SK-N-SH treated with all-trans-retinoic acid at 6 μM for 48 hours (cell line): Measurements from ENCODE around the gene DLG2.
"Not testable (repeated sequence)": the region's sequence is repeated elsewhere in the genome, so short reads cannot be mapped to it uniquely, and the experiment has no call there.

ENCODE experiments used
- ATAC-seq: fragments of 200-7000 bp; cut with Tn5 transposase; 3 replicates; pipeline ENCODE4 v1.9.1; 2020; ENCODE audit warnings: mild to moderate bottlenecking, moderate library complexity
- ARNTL ChIP-seq: fragments of 450-650 bp; formaldehyde crosslinking; IDR thresholded peaks from 2 replicates; pipeline ENCODE4 v1.5.0; 2020; ENCODE audit warnings: low read depth, mild to moderate bottlenecking, moderate library complexity, borderline replicate concordance
- CSDC2 ChIP-seq: fragments of 250-450 bp; sonication (Bioruptor Pico); IDR thresholded peaks from 2 replicates; pipeline ENCODE4 v1.5.0; 2020; ENCODE audit warnings: mild to moderate bottlenecking, moderate library complexity
- ESRRG ChIP-seq: fragments of 250-450 bp; sonication (Bioruptor Pico); IDR thresholded peaks from 2 replicates; pipeline ENCODE4 v1.6.1; 2021; ENCODE audit warnings: mild to moderate bottlenecking
- GLIS3 ChIP-seq: fragments of 250-450 bp; sonication (Bioruptor Pico); IDR thresholded peaks from 2 replicates; pipeline ENCODE4 v1.5.0; 2020; ENCODE audit warnings: mild to moderate bottlenecking, moderate library complexity
- ISL1 ChIP-seq: fragments of 250-450 bp; sonication (Bioruptor Pico); IDR thresholded peaks from 2 replicates; pipeline ENCODE4 v2.1.2; 2022; ENCODE audit warnings: mild to moderate bottlenecking, moderate library complexity
- OSR1 ChIP-seq: fragments of 250-450 bp; sonication (Bioruptor Pico); IDR thresholded peaks from 2 replicates; pipeline ENCODE4 v1.8.0; 2022; ENCODE audit warnings: moderate library complexity, mild to moderate bottlenecking, inconsistent platforms
- PPARA ChIP-seq: fragments of 250-450 bp; sonication (Bioruptor Pico); IDR thresholded peaks from 2 replicates; pipeline ENCODE4 v1.5.0; 2020; ENCODE audit warnings: mild to moderate bottlenecking, borderline replicate concordance
- RARB ChIP-seq: fragments of 250-450 bp; sonication (Bioruptor Pico); IDR thresholded peaks from 2 replicates; pipeline ENCODE4 v1.8.0; 2021; ENCODE audit warnings: mild to moderate bottlenecking, moderate library complexity
- TCF4 ChIP-seq: fragments of 250-450 bp; sonication (Bioruptor Pico); IDR thresholded peaks from 2 replicates; pipeline ENCODE4 v1.8.0; 2021; ENCODE audit warnings: mild to moderate bottlenecking, moderate library complexity, borderline replicate concordance
- TOX ChIP-seq: fragments of 250-450 bp; sonication (Bioruptor Pico); IDR thresholded peaks from 2 replicates; pipeline ENCODE4 v1.8.0; 2021; ENCODE audit warnings: mild to moderate bottlenecking, moderate library complexity, borderline replicate concordance
- ZC3H10 ChIP-seq: fragments of 250-450 bp; sonication (Bioruptor Pico); IDR thresholded peaks from 2 replicates; pipeline ENCODE4 v1.5.1; 2021; ENCODE audit warnings: mild to moderate bottlenecking, moderate library complexity
- ZFP3 ChIP-seq: fragments of 250-450 bp; sonication (Bioruptor Pico); IDR thresholded peaks from 2 replicates; pipeline ENCODE4 v1.5.0; 2020; ENCODE audit warnings: mild to moderate bottlenecking, moderate library complexity
- ZFP30 ChIP-seq: fragments of 450-650 bp; formaldehyde crosslinking; IDR thresholded peaks from 2 replicates; pipeline ENCODE4 v1.5.0; 2022; ENCODE audit warnings: mild to moderate bottlenecking, moderate library complexity
- ZNF565 ChIP-seq: fragments of 450-650 bp; formaldehyde crosslinking; conservative IDR thresholded peaks from 2 replicates; pipeline ENCODE4 v1.5.0; 2020; ENCODE audit warnings: low read depth, mild to moderate bottlenecking, moderate library complexity
- ZNF70 ChIP-seq: fragments of 450-650 bp; formaldehyde crosslinking; IDR thresholded peaks from 2 replicates; pipeline ENCODE4 v1.5.0; 2020; ENCODE audit warnings: mild to moderate bottlenecking, moderate library complexity
- ZNF8 ChIP-seq: fragments of 450-650 bp; formaldehyde crosslinking; IDR thresholded peaks from 2 replicates; pipeline ENCODE4 v1.5.0; 2020; ENCODE audit warnings: mild to moderate bottlenecking, moderate library complexity
- TF ChIP-seq, protein P1 (sequence below): fragments of 250-450 bp; sonication (Bioruptor Pico); IDR thresholded peaks from 2 replicates; pipeline ENCODE4 v1.8.0; 2021; ENCODE audit warnings: low read depth, mild to moderate bottlenecking, moderate library complexity, borderline replicate concordance
- TF ChIP-seq, protein P2 (sequence below): fragments of 250-450 bp; sonication (Bioruptor Pico); IDR thresholded peaks from 2 replicates; pipeline ENCODE4 v1.5.1; 2020; ENCODE audit warnings: low read depth, mild to moderate bottlenecking, moderate library complexity
- TF ChIP-seq, protein P3 (sequence below): fragments of 250-450 bp; sonication (Bioruptor Pico); IDR thresholded peaks from 2 replicates; pipeline ENCODE4 v1.5.1; 2021; ENCODE audit warnings: mild to moderate bottlenecking, moderate library complexity
- TF ChIP-seq, protein P4 (sequence below): fragments of 250-450 bp; sonication (Bioruptor Pico); IDR thresholded peaks from 2 replicates; pipeline ENCODE4 v1.5.0; 2020; ENCODE audit warnings: mild to moderate bottlenecking, moderate library complexity
- TF ChIP-seq, protein P5 (sequence below): fragments of 250-450 bp; sonication (Bioruptor Pico); IDR thresholded peaks from 2 replicates; pipeline ENCODE4 v1.8.0; 2020; ENCODE audit warnings: mild to moderate bottlenecking, moderate library complexity, borderline replicate concordance

The DLG2 gene

DNA sequence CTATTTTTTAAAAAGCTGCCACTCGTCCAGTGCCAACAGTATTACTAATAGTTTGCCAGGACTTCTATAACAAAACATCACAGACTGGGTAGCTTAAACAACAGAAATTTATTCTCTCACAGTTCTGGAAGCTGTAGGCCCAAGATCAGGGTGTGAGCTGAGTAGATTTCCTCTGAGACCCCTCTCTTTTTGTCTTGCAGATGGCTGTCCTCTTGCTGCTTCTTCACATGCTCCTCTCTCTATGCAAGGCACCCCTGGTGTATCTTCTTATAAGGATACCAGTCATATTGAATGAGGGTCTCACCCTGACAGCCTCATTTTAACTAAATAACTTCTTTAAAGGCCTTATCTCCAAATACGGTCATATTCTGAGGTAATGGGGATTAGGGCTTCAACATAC, 390.9 kb downstream of the DLG2 start:
- no peak for ATAC-seq
- TF ChIP-seq OSR1 (CRISPR knock-in tag) (no peak), ARNTL (CRISPR knock-in tag) (no peak), ISL1 (CRISPR knock-in tag) (no peak), ZFP30 (no peak)
- TF ChIP-seq, protein P1, sequence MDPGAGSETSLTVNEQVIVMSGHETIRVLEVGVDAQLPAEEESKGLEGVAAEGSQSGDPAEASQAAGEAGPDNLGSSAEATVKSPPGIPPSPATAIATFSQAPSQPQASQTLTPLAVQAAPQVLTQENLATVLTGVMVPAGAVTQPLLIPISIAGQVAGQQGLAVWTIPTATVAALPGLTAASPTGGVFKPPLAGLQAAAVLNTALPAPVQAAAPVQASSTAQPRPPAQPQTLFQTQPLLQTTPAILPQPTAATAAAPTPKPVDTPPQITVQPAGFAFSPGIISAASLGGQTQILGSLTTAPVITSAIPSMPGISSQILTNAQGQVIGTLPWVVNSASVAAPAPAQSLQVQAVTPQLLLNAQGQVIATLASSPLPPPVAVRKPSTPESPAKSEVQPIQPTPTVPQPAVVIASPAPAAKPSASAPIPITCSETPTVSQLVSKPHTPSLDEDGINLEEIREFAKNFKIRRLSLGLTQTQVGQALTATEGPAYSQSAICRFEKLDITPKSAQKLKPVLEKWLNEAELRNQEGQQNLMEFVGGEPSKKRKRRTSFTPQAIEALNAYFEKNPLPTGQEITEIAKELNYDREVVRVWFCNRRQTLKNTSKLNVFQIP: no peak

DNA sequence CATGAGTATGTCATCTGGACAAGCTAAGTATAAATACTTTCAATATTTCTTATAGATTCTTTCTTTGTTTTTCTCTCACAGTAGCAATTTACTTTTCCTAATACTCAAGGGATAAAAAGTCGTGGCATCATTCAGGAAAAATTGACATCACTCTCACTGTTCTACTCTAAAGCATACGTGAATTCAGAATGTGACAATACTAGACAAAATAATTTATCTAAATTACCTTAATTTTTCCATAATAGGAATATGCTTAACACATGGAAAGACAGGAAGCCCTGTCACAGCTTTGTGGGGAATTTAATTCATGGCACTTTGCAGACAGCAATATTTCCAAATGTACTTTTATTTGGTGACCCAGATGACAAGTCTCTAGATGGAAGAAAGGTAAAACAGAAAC, 394.6 kb downstream of the DLG2 start:
- TF ChIP-seq TCF4 (CRISPR knock-in tag) (no peak), PPARA (CRISPR knock-in tag) (no peak)
- TF ChIP-seq, all 23 proteins: peak for 0
- ATAC-seq: no peak

DNA sequence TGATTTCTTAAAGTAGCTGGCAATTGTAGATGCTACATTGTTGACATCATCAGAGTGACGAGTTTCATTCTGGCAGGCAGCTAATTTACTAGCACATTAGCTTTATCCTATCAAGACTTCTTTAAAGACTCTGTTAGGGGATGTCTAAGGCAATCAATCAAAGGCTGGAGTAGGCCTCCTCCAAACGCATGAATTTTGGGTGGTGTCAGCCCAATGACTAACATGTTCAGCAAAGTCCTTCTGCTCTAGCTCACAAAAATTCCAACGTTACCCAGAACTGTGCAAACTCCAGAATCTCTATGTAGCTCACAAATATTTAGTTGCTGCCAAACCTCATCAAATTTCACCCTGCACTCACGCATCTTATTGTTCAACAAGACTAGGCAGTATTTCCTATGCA, 395.6 kb downstream of the DLG2 start:
- ATAC-seq: no peak
- TF ChIP-seq ESRRG (CRISPR knock-in tag) (no peak), ARNTL (CRISPR knock-in tag) (no peak), CSDC2 (CRISPR knock-in tag) (no peak), RARB (CRISPR knock-in tag) (no peak), ZC3H10 (no peak), ZNF70 (CRISPR knock-in tag) (no peak), GLIS3 (CRISPR knock-in tag) (no peak), ZFP30 (no peak), ZNF8 (CRISPR knock-in tag) (no peak), OSR1 (CRISPR knock-in tag) (no peak), TOX (CRISPR knock-in tag) (no peak), ISL1 (CRISPR knock-in tag) (no peak), PPARA (CRISPR knock-in tag) (no peak), ZNF565 (CRISPR knock-in tag) (no peak), ZFP3 (CRISPR knock-in tag) (no peak)
- TF ChIP-seq, protein P2, sequence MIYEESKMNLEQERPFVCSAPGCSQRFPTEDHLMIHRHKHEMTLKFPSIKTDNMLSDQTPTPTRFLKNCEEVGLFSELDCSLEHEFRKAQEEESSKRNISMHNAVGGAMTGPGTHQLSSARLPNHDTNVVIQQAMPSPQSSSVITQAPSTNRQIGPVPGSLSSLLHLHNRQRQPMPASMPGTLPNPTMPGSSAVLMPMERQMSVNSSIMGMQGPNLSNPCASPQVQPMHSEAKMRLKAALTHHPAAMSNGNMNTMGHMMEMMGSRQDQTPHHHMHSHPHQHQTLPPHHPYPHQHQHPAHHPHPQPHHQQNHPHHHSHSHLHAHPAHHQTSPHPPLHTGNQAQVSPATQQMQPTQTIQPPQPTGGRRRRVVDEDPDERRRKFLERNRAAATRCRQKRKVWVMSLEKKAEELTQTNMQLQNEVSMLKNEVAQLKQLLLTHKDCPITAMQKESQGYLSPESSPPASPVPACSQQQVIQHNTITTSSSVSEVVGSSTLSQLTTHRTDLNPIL (CRISPR knock-in tag): no peak
- TF ChIP-seq, protein P3, sequence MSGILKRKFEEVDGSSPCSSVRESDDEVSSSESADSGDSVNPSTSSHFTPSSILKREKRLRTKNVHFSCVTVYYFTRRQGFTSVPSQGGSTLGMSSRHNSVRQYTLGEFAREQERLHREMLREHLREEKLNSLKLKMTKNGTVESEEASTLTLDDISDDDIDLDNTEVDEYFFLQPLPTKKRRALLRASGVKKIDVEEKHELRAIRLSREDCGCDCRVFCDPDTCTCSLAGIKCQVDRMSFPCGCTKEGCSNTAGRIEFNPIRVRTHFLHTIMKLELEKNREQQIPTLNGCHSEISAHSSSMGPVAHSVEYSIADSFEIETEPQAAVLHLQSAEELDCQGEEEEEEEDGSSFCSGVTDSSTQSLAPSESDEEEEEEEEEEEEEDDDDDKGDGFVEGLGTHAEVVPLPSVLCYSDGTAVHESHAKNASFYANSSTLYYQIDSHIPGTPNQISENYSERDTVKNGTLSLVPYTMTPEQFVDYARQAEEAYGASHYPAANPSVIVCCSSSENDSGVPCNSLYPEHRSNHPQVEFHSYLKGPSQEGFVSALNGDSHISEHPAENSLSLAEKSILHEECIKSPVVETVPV (CRISPR knock-in tag): no peak
- TF ChIP-seq, protein P1: no peak
- TF ChIP-seq, protein P4, sequence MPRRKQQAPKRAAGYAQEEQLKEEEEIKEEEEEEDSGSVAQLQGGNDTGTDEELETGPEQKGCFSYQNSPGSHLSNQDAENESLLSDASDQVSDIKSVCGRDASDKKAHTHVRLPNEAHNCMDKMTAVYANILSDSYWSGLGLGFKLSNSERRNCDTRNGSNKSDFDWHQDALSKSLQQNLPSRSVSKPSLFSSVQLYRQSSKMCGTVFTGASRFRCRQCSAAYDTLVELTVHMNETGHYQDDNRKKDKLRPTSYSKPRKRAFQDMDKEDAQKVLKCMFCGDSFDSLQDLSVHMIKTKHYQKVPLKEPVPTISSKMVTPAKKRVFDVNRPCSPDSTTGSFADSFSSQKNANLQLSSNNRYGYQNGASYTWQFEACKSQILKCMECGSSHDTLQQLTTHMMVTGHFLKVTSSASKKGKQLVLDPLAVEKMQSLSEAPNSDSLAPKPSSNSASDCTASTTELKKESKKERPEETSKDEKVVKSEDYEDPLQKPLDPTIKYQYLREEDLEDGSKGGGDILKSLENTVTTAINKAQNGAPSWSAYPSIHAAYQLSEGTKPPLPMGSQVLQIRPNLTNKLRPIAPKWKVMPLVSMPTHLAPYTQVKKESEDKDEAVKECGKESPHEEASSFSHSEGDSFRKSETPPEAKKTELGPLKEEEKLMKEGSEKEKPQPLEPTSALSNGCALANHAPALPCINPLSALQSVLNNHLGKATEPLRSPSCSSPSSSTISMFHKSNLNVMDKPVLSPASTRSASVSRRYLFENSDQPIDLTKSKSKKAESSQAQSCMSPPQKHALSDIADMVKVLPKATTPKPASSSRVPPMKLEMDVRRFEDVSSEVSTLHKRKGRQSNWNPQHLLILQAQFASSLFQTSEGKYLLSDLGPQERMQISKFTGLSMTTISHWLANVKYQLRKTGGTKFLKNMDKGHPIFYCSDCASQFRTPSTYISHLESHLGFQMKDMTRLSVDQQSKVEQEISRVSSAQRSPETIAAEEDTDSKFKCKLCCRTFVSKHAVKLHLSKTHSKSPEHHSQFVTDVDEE (CRISPR knock-in tag): no peak
- TF ChIP-seq, protein P5, sequence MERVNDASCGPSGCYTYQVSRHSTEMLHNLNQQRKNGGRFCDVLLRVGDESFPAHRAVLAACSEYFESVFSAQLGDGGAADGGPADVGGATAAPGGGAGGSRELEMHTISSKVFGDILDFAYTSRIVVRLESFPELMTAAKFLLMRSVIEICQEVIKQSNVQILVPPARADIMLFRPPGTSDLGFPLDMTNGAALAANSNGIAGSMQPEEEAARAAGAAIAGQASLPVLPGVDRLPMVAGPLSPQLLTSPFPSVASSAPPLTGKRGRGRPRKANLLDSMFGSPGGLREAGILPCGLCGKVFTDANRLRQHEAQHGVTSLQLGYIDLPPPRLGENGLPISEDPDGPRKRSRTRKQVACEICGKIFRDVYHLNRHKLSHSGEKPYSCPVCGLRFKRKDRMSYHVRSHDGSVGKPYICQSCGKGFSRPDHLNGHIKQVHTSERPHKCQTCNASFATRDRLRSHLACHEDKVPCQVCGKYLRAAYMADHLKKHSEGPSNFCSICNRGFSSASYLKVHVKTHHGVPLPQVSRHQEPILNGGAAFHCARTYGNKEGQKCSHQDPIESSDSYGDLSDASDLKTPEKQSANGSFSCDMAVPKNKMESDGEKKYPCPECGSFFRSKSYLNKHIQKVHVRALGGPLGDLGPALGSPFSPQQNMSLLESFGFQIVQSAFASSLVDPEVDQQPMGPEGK (CRISPR knock-in tag): no peak

DNA sequence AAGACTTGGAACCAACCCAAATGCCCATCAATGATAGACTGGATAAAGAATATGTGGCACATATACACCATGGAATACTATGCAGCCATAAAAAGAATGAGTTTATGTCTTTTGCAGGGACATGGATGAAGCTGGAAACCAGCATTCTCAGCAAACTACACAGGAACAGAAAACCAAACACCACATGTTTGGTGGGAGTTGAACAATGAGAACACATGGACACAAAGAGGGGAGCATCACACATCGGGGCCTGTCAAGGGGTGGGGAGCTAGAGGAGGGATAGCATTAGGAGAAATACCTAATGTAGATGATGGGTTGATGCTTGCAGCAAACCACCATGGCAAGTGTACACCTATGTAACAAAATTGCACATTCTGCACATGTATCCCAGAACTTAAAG, 397.4 kb downstream of the DLG2 start:
- not testable (repeated sequence) for ATAC-seq
